GM23248 (cell line): Measurements from ENCODE around the gene PRR23A.

ENCODE experiments used
- EZH2 ChIP-seq: fragments of 200-600 bp; sonication (generic); IDR thresholded peaks from 2 replicates; pipeline ENCODE4 v1.6.1; 2018; ENCODE audit warnings: antibody characterized with exemption, mild to moderate bottlenecking; ENCODE audit not compliant: insufficient read depth, poor library complexity, severe bottlenecking
- EZH2phosphoT487 ChIP-seq: fragments of 200-600 bp; sonication (generic); IDR thresholded peaks from 2 replicates; pipeline ENCODE4 v1.6.1; 2018; ENCODE audit warnings: antibody characterized with exemption, moderate library complexity, mild to moderate bottlenecking, low read depth; ENCODE audit not compliant: insufficient read depth

- no peak for TF ChIP-seq EZH2
- TF ChIP-seq EZH2phosphoT487: no peak
Measured at GRCh38 chr3:139005356-139005993, 593 bp downstream of the PRR23A start.
